Coronary artery (tissue), 2 donors: ENCODE measurements around the gene CACNA2D2.
A peak's percentile ranks its signal among the peaks of the same experiment; 100 is the strongest.

Experiments used
- DNase-seq: peaks from one replicate; pipeline ENCODE4 v3.0.0-alpha.2; 2017; ENCODE audit warnings: low spot score
- H3K27ac ChIP-seq, 2 donors: fragments of 200-600 bp; sonication (generic); one replicate each; pipeline ENCODE4 v1.5.1; 2016 to 2019
- H3K4me3 ChIP-seq: fragments of 200-600 bp; sonication (generic); 2 replicates; pipeline ENCODE4 v1.5.1; 2016; ENCODE audit warnings: mild to moderate bottlenecking, moderate library complexity
- CTCF ChIP-seq: fragments of 200-600 bp; sonication (generic); IDR thresholded peaks from one replicate; pipeline ENCODE4 v1.5.1; 2019; ENCODE audit warnings: antibody characterized with exemption

Gene CACNA2D2

GRCh38 chr3:50341537-50341936 is 161.9 kb downstream of the CACNA2D2 start:
- DNase-seq, result no peak
- H3K4me3 ChIP-seq, result peak overlapping the region; percentile 73
- no peak for TF ChIP-seq CTCF
- H3K27ac ChIP-seq, result peak overlapping the region; percentile 82 to 99

DNA sequence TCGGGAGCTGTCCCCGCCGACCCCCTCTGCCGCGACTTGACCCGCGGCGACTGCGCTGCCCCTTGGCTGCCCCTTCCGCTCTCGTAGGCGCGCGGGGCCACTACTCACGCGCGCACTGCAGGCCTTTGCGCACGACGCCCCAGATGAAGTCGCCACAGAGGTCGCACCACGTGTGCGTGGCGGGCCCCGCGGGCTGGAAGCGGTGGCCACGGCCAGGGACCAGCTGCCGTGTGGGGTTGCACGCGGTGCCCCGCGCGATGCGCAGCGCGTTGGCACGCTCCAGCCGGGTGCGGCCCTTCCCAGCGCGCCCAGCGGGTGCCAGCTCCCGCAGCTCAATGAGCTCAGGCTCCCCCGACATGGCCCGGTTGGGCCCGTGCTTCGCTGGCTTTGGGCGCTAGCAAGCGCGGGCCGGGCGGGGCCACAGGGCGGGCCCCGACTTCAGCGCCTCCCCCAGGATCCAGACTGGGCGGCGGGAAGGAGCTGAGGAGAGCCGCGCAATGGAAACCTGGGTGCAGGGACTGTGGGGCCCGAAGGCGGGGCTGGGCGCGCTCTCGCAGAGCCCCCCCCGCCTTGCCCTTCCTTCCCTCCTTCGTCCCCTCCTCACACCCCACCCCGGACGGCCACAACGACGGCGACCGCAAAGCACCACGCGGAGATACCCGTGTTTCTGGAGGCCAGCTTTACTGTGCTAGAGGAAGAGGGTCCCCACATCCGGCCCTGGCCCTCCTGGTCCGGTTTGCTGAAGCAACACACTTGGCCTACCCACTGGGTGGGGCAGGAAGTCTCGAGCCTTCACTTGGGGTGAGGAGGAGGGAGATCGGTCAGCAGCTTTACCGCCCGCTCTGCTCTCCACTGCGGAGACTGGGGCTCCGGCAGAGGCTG is 162.7 kb downstream of the CACNA2D2 start, which contains the start of gene RASSF1:
Gene RASSF1 (minus strand): TSS at position 389 of the 882 bp plus-strand sequence. CDS start 31 bp downstream, at position 358.
- Histone ChIP-seq H3K4me3 (peak within 1 kb of the TSS; percentile 73), H3K27ac (peak within 1 kb of the TSS; percentile 82 to 99)
- no peak for TF ChIP-seq CTCF
- DNase-seq, result peak; percentile 89

GRCh38 chr3:50340147-50340447 is 163.3 kb downstream of the CACNA2D2 start:
- Histone ChIP-seq H3K27ac (peak overlapping the region; percentile 82 to 99), H3K4me3 (peak overlapping the region; percentile 73)
- no peak for DNase-seq
- no peak for TF ChIP-seq CTCF

DNA sequence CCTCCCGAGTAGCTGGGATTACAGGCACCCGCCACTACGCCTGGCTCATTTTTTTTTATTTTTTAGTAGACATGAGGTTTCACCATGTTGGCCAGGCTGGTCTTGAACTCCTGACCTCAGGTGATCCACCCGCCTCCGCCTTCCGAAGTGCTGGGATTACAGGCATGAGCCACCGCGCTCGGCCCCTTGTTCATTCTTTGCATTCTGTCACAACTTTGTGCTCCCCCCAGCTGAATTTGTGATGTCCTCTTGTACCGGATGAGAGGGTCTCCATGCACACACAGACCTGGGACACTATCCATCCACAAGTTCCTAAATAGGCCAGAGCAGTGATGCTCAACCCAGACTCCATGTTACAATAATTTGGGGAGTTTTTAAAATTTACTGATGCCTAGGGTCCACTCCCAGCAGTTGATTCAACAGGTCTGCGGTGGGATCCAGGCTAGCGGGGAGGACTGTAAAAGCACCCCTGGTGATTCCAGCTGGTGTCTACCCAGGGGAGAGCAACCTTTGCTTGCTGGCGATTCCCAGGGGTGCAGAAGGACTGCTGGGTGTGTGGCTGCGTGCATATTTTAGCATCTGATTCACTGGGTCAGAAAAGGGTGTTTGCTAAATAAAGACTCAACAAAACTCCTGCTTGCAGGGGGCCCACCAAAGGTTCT is 163.8 kb downstream of the CACNA2D2 start:
- no peak for TF ChIP-seq CTCF
- Histone ChIP-seq H3K4me3 (peak overlapping the region; percentile 73), H3K27ac (peak overlapping the region; percentile 82 to 99)
- no peak for DNase-seq

GRCh38 chr3:50338965-50339364 is 164.5 kb downstream of the CACNA2D2 start:
- TF ChIP-seq CTCF, result no peak
- no peak for DNase-seq
- Histone ChIP-seq H3K27ac (peak overlapping the region; percentile 95 to 99), H3K4me3 (peak overlapping the region; percentile 91)

- H3K27ac ChIP-seq, result peak overlapping the region; percentile 95 to 99
- peak overlapping the region; percentile 91 for H3K4me3 ChIP-seq
- no peak for TF ChIP-seq CTCF
- DNase-seq, result peak; percentile 100
These were observed 166.1 kb downstream of the CACNA2D2 start for GRCh38 chr3:50337175-50337861.
